ENCODE measurements around the gene LPCAT3.
"Not testable (repeated sequence)": the region's sequence is repeated elsewhere in the genome, so short reads cannot be mapped to it uniquely, and the experiment has no call there.

Gene LPCAT3, protein sequence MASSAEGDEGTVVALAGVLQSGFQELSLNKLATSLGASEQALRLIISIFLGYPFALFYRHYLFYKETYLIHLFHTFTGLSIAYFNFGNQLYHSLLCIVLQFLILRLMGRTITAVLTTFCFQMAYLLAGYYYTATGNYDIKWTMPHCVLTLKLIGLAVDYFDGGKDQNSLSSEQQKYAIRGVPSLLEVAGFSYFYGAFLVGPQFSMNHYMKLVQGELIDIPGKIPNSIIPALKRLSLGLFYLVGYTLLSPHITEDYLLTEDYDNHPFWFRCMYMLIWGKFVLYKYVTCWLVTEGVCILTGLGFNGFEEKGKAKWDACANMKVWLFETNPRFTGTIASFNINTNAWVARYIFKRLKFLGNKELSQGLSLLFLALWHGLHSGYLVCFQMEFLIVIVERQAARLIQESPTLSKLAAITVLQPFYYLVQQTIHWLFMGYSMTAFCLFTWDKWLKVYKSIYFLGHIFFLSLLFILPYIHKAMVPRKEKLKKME

DNA sequence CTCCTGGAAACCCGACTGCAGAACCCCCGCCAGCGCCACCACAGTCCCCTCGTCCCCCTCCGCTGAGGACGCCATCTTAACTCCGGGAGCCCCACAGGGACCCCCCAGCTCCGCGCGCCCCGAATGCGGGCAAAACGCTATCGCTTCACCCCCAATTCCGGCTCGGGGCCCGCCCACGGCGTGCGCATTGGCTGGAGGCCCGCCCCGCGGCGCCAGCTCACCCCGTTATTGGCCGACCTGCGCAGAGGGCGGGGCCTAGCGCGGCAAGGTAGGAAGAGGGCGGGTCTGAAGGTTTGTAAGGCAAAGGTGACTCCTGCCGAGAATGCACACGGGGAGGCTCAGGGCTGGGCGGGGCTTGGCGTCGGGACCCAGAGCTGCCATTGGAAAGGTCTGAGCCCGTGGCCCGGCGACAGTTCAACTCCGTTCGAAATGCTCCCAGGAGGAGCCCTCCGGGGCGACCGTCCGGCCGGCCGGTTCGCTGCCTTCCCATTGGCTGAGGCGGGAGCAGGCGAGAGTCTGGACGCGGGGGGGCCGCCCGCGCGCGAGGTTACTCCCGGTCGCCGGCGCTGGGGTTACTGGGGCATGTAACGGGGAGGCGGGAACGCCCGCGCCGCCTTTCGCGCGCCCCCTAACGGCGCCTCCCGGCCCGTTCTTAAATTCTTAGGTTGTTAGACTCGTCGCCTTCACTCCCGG lies at the start of gene LPCAT3:
LPCAT3 (minus strand) TSS at position 127 of the 693 bp plus-strand sequence; CDS start at position 75, 52 bp downstream.
- peak; percentile 72 to 76 for DNase-seq

DNA sequence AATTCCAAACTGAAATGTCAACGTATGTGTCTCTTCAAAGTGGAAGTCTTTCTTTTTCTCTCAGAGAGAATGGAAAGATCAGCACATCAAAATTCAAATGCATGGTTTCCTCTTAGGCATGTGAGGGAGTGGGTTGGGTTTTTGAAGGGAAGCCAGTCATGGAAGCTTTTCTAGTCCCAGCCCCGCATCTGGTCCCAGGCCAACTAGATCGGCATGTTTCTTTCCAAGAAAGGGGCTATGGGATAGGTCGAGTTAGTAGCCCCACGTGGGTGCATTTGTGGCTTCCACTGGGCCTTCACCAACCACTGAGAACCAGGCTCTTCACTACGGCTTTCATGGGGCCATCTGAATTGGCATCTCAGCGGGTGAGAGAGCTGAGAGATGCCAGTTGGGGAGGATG lies 48.8 kb upstream of the LPCAT3 start:
- DNase-seq = no peak

DNA sequence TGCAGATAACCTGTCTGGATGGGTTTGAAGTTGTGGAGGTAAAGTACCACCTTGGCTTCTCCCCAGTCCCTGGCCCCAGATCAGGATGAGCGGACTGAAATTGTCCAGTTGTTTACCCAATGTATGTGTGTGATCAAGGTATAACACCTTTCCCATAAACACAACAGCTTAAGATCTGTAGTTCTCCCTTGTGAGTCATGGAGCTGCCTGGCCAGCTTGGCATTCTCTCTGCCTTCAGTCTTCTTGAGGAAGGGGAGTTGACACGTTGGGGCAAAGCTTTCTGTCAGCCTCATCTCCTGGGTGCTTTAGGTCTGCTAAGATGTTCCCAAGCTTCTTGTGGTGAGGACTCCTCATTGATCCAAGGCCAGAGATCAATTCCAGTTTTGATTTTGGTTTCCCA lies 48.3 kb upstream of the LPCAT3 start:
- no peak for DNase-seq

DNA sequence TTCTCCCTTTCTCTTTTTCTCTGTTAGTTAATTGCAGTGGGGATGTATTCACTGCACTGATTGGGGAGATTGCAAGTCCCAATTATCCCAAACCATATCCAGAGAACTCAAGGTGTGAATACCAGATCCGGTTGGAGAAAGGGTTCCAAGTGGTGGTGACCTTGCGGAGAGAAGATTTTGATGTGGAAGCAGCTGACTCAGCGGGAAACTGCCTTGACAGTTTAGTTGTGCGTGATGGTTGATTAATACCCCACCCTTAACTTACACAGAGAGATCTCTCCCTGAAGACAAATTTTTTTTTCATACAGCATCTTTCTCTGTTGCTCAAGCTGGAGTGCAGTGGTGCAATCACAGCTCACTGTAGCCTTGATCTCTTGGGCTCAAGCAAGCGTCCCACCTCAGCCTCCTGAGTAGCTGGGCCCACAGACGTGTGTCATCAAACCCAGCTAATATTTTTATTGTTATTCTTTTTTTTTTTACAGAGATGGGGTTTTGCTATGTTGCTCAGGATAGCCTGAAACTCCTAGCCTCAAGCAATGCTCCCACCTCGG lies 46.9 kb upstream of the LPCAT3 start:
- no peak for DNase-seq

DNA sequence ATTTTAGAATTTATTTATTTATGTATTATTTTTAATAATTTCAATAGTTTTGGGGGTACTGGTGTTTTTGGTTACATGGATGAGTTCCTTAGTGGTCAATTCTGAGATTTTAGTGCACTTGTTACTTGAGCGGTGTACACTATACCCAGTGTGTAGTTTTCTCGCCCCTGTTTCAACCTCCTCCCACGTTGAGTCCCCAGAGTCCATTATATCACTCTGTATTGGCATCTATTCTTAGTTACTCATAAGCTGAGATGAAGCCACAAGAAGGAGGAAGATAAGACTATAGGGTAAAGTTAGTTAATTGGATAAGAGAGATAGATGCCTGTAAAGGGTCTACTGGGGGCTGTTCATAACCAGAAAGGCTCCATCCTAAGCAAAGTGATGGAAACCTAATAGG lies 46.2 kb upstream of the LPCAT3 start:
- no peak for DNase-seq

DNA sequence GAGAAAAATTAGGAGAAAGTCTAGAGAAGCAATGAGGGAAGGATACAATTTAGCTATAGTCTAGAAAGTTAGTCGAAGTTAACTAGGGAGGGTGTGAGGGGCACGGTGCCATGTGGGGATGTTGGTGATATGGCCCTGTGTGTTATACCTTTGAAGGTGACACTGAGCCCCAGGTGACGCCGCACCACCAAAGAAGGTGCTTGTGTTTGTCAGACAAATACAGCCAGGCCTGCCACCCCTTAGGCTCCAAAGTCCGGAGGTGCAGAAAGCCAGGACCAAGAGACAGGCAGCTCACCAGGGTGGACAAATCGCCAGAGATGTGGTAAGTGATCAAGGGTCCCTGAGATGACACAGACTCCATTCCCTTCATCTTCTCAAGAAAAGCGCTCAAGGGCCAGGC lies 43.3 kb upstream of the LPCAT3 start:
- DNase-seq = no peak

DNA sequence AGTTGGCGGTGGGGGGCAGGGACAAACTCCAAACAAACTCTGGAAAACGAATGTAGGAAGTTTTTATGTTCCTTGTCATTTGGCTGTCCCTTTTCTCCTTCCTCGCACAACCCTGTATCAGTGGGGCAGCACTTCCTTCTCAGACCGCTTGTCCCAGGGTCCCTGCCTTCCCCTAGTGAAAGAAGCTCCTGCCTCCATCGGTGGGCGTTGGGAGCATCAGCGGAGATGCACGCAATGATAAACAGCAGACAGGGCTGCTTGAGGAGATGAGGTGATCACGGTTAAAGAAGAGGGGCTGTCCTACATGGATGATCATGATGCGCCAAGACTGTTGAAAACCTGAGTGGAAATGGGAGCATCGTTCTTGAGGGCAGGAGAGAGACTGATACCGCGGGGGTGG lies 42.9 kb upstream of the LPCAT3 start:
- no peak for DNase-seq

DNA sequence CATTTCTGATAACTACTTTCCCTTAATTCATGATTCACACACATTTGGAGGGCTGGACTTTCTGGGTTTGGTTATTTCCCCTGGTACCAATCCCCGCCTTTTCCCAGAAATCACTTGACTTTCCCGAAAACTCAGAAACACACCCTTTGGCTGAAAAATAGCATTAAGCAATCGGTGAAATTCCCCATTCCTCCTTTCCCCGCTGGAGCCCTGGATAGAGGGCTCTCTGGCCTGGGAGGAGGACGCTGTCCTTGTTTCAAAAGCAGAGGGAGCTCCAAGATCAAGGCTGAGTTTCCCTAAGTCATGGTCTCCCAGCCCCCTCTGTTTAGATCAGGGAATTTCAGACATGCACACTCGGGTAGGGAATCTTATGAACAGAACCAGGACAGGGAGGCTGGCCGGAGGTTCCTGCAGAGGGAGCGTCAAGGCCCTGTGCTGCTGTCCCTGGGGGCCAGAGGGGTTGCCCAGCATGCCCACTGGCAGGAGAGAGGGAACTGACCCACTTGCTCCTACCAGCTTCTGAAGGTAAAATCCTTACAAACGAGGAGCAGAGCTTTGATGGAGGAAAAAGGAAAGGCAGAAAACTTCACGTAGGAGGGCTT lies 42.2 kb upstream of the LPCAT3 start, which contains the start of gene C1S:
C1S (plus strand) TSS at position 366 of the 602 bp plus-strand sequence. CDS start 1,195 bp downstream, outside the sequence.
- DNase-seq = no peak

DNA sequence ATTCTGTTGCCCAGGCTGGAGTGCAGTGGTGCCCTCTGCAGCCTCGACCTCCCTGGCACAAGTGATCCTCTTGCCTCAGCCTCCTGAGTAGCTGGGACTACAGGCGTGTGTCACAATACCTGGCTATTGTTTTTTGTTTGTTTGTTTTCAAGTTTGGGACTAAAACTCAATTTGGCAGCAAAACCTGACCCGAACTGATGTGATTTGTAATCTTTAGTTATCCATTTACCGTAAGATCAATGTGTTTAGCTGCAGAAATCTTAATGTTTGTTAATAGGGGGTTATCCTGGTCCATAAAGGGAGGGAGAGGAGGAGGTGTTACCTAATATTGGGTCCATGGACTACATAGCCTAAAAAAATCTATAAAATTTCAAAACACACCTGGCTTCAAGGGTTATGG lies 41.5 kb upstream of the LPCAT3 start:
- no peak for DNase-seq

DNA sequence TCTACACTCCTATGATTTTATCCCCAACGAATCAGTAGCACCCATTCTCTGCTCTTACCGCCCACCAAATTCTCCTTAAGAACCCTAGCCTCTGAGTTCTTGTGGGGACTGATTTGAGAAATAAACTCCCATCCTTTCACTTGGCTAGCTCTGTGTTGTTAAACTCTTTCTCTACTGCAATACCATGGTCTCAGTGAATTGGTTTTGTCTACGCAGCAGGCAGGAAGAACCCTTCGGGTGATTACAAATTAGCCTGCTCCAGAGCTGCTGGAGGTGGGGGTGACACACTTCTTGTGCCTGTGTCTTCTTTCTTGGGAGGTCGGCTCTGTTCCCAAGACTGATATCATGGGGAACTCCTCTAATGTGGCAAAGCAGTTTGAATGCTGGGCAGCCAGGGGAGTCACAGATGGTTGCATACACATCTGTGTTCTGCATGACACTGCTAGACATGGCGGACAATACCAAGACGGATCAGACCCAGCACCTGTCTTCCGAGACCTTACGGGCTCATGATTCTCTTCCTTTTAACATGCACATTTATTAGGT lies 40.6 kb upstream of the LPCAT3 start:
- DNase-seq = no peak

DNA sequence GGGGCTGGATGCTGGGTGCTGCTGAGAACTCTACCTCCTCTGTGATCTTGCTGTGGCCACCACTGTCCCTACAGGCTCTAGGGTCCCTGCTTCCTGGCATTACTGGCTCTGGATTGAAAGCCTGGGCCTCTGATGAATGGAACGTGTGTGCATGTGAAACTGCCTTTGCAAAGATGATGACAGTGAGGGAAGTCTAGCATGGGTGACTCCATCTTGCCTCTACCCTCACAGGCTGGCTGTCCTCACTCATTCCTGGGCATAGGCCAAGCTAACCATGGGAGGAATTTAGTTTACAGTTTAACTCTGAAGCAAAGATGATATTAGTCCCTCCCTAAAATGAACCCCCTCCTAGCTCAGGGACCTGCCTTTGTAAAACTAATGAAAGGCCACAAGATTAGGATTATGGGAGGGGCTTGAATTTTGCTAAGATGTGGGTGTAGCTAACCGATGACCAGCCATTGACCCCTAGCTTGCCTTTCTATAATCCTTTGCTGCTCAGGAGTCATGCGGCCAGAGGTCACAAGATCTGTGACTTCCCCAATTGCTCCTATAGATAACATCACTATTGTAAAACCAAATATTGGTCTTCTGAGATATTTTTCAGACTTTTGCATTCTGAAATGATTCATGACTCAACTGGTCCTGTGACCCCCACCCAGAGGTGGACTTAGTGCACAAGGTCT lies 40.0 kb upstream of the LPCAT3 start:
- no peak for DNase-seq

DNA sequence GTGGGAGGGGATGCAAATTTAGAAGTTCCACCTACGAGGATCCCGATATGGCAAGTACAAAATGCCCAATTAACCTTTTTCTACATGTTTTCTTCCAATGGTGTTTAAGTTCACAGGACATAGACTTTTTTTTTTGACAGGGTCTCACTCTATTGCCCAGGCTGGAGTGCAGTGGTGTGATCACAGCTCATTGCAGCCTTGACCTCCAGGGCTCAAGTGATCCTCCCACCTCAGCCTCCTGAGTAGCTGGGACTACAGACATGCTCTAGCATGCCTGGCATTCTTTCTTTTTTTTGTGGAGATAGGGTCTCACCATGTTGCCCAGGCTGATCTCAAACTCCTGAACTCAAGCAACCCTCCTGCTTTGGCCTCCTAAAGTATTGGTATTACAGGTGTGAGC lies 37.5 kb upstream of the LPCAT3 start:
- DNase-seq = not testable (repeated sequence)

DNA sequence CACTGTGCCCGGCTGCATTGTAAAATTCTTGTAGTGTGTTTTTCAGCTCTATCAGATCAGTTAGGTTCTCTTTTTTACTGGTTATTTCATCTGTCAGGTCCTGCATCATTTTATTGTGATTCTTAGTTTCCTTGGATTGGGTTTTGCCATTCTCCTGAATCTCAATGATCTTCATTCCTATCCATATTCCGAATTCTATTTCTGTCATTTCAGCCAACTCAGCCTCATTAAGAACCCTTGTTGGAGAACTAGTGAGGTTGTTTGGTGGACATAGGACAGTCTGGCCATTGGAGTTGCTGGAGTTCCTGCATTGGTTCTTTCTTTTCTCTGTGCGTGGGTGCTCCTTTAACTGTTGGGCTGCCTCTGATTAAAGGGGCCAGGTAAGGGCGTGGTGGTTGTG lies 36.6 kb upstream of the LPCAT3 start:
- DNase-seq = no peak

DNA sequence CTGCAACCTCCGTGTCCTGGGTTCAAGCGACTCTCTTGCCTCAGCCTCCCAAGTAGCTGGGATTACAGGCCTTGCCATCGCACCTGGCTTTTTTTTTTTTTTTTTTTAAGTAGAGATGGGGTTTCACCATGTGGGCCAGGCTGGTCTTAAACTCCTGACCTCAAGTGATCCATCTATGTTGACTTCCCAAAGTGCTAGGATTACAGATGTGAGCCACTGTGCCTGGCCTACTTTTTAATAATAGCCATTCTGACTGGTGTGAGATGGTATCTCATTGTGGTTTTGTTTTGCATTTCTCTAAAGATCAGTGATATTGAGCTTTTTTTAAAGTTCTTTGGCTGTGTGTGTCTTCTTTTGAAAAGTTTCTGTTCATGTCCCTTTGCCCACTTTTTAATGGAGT lies 31.7 kb upstream of the LPCAT3 start:
- not testable (repeated sequence) for DNase-seq

DNA sequence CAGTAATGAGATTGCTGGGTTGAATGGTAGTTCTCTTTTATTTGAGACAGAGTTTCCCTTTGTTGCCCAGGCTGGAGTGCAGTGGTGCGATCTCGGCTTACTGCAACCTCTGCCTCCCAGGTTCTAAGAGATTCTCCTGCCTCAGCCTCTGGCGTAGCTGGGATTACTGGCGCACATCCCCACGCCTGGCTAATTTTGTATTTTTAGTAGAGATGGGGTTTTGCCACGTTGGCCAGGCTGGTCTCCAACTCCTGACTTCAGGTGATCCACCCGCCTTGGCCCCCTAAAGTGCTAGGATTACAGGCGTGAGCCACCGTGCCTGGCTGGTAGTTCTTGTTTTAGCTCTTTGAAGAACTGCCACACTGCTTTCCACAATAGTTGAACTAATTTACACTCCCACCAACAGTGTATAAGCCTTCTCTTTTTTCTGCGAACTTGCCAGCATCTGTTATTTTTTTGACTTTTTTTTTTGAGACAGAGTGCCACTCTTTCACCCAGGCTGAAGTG lies 31.2 kb upstream of the LPCAT3 start:
- DNase-seq = not testable (repeated sequence)

DNA sequence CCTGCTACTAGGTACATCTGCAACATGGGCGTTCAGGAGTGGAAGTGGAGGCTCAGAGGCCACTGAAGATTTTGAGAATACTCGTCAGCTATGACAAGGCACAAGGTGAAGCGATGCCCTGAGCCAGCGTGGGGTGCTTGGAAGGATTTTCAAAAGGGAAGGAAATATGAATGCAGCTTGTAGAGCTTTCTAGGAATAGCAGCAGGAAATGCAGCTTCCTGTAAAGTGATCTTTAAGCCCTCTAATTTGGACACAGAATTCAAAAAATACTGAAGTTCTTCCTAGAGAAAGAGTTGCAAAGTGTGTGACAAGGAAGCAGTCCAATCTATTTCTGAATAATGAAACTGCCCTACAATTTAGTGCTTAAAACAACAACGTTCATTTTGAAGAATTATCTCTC lies 29.0 kb upstream of the LPCAT3 start:
- peak; percentile 49 to 53 for DNase-seq

DNA sequence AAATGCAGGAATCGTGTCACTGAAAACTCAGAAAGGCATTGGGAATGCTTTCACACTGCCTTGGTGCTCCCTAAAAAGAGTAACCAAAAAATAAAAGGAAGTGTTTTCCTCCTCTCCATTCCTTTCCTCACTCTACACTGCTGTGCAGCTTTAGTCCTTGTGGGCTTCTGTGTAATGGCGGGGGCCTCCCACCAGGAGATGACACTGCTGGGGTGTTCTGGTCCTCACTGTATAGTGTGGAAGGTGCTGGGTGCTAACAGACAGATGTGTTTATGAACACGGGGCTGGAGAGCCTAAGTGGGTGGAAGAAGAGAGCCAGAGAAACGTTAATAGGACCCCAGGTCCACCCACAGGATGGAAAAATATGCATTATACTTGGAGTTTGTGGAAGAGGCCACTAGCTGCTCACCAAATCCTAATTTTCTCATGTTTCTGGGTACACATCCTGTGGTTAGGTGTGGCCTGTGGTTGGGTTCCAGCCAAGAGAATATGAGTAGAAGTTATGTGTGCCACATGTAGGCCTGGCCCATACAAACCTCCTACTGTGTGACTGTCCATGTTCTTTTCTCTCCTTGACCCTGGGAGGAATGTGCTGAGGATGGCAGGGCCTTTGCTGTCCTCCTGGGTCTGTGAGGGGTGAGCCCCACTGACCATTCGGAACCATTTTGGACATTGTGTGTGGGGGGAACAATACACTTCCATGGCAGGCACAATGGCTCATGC lies 28.3 kb upstream of the LPCAT3 start:
- DNase-seq = no peak

DNA sequence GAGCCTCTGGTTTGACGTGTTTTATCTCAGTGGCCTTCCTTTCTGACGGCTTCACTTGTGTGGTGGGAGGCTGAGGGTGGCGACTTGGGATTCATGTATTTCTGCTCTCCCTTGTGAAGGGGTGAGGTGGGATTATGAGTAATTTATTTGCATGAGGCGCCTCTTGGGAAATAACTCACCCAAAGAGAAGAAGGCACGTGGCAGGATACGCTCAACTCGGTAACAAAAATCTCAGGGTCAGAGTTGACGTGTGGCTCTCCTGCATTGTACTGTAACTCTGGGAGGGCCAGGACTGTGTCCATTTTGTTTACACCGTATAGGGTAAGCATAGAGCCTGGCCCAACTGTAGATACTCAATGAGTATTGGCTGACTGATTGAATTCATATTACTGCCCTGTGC lies 27.6 kb upstream of the LPCAT3 start:
- no peak for DNase-seq

DNA sequence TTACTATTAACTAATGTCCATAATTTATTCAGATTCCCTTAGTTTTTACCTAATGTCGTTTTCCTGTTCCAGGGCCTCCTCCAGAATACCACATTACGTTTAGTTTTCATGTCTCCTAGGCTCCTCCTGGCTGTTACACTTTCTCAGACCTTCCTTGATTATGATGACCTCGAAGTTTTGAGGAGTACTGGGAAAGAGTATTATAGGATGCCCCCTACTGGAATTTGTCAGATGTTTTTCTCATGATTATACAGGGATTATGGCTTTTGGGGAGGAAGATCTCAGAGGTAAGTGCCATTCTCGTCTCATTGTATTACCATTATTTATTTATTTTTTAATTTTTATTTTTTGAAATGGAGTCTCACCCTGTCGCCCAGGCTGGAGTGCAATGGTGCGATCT lies 24.6 kb upstream of the LPCAT3 start:
- DNase-seq = peak; percentile 52 to 54

DNA sequence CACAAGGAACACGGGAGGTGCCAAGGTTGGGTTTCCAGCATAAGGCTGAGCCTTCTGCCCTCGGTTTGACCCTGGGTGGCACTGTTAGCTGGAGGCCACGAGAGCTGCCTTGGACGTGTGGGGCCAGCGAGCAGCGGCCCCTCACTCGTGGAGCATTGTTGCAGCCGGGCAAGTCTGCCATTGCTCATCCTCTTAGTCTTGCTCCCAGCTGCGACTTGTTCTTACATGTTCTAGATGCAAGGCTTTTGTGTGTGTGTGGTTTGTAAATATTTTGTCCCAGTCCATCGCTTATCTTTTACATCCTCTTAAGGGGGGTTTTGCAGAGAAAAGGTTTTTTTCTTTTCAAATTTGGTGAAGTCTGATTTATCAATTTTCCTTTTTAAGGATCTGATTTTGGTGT lies 21.1 kb upstream of the LPCAT3 start:
- DNase-seq = no peak

DNA sequence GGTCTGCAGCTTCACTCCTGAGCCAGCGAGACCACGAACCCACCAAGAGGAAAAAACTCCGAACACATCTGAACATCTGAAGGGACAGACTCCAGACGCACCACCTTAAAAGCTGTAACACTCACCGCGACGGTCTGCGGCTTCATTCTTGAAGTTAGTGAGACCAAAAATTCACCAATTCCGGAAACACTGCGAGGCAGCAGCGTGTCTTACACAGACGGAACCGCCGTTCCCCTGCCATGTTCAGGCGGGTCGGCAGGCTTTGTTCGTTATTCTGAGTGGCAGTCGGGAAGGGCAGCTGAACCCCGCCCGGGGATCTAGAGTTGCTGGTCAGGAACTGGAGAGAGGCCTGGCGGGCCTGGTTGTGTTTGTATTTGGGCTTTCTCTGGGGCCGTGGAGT lies 20.3 kb upstream of the LPCAT3 start:
- no peak for DNase-seq

DNA sequence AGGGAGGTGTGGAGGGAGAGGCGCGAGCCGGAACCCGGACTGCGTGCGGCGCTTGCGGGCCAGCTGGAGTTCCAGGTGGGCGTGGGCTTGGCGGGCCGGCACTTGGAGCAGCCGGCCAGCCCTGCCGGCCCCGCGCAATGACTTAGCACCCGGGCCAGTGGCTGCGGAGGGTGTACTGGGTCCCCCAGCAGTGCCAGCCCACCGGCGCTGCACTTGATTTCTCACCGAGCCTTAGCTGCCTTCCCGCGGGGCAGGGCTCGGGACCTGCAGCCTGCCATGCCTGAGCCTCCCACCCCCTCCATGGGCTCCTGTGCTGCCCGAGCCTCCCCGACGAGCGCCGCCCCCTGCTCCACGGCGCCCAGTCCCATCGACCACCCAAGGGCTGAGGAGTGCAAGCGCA lies 19.1 kb upstream of the LPCAT3 start:
- not testable (repeated sequence) for DNase-seq
